Measurements from ENCODE around the gene PI16.

- TF ChIP-seq EP300 (IDR thresholded peaks at IDR 0.05) = no peak
- no peak for TF ChIP-seq CTCF (IDR thresholded peaks at IDR 0.05)
- TF ChIP-seq POLR2A (IDR thresholded peaks at IDR 0.05) = no peak
Observed at GRCh38 chr6:36924778-36925374, 29.7 kb upstream of the PI16 start.

Data from ovary (tissue), 3 donors.